Left renal pelvis (tissue), 4 donors: ENCODE measurements around the gene ARMH1. TPM values are rescaled to one million over a fixed set of nuclear protein-coding genes. Genes with fewer than 3 reads are reported as not detected.

Source experiments
- DNase-seq, 4 donors: peaks; one replicate each; pipeline ENCODE4 v3.0.0-alpha.2; 2013; ENCODE audit warnings: low read depth in 4 of 4, low spot score in 3 of 4
- polyA plus RNA-seq, 4 donors: library from polyadenylated mRNA; unstranded; fragments of 120-200 nt; gene quantifications; one replicate each; pipeline ENCODE4 v1.2.1, GENCODE V29; 2013; ENCODE audit not compliant: insufficient read length in 4 of 4

The ARMH1 gene
- polyA plus RNA-seq, 4 donors, result 1.5 to 9.6 (median 7.1) TPM

DNA sequence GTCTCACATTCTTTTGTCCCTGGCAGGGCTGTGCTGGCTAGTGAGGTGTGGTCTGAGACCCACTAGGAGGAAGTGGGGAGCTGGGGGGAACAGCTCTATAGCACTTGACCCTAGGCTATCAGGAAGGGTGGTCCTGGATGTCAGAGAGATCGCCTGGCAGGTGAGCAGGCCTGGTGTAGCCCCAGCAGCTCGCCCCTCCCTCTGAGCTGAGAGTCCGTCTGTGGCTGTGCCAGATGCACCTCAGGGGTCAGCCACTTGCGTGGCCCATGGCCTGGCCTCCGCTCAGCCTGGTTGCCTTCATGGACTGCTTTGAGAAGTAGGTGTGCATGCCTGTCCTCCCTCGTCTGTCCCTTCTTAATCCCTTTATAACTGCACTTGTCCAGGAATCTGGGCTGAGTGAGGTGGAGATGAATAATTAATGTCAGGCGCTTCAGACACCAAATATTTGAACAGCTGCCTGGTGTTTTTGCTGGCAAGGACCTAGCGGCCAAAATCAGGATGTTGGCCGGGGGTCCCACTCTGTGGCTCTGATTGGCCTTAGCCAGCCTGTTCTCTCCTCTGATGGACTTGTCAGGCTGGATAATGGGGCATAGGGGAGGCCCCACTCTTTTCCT is 30.7 kb upstream of the ARMH1 start:
- DNase-seq, result no peak

- no peak for DNase-seq
Measured at GRCh38 chr1:44644806-44645205, 29.7 kb upstream of the ARMH1 start.

- no peak for DNase-seq
Measured at GRCh38 chr1:44645476-44646244, 28.9 kb upstream of the ARMH1 start.

GRCh38 chr1:44646261-44647110 is 28.0 kb upstream of the ARMH1 start:
- DNase-seq, result no peak

DNA sequence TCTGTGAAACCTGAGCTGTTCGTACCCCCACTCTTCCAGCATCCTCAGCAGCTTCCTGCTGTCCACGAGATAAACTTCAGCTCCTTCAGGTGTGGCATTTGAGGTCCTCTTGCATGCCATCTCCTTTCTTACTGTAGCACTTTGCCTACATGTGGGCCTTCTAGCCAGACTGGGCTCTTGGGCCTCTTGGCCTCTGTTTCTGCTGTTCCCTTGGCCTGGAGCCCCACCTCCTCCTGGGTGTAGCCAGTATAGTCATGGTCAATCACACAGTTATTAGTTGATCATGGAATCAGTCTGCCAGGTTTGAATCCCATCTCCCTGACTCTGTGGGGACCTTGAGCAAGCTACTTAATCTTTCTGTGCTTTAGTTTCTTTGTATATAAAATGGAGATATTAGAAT is 26.6 kb upstream of the ARMH1 start:
- no peak for DNase-seq

DNA sequence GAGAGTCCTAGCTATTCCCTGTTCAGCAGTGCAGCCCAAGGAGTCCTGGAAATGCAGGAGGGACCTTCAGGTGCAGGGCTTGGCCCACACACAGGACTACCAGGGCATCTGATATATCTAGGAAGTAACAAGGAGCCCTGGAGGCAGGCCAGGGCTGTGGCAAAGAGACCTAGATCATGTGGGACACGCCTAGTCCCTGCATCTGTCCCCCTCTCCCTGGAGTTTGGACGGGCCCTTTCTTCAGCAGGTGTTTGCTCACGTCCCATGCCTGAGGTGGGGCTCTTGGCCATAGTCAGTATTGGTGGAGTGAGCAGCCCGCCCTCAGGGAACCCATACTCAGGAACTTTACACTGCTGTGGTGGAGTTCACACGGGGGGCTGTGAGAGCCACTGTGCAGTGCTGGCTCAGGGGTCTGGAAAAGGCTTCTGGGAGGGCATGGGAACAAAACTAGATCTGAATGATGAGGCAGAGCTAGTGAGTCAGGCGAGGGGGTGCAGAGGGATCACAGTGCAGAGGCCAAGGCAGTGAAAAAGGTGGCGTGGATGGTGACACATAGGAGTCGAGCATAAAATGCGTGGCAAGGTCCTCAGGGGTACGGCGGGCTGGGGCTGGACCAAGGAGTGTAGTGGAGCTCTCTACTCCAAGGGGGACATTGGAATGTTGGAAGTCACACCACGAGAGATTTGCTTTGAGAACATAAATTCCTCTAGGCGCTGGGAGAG is 25.8 kb upstream of the ARMH1 start:
- DNase-seq, result no peak

DNA sequence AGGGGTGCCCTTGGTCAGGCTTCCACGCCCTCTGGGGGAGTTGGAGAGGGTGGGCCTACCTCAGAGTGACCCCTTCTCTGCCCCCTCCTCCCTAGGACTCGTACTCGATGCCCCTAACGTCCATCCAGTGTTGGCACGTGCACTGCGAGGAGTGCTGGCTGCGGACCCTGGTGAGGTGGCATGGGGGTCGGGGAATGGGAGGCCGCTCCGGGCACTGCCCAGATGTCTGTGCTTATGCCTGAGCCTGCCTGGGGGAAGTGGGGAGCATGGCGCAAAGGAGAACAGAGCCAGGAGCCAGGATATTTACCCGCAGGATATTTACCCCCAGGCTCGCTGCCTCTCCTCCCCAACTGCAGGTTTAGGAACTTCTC is 24.7 kb upstream of the ARMH1 start:
- DNase-seq, result no peak

DNA sequence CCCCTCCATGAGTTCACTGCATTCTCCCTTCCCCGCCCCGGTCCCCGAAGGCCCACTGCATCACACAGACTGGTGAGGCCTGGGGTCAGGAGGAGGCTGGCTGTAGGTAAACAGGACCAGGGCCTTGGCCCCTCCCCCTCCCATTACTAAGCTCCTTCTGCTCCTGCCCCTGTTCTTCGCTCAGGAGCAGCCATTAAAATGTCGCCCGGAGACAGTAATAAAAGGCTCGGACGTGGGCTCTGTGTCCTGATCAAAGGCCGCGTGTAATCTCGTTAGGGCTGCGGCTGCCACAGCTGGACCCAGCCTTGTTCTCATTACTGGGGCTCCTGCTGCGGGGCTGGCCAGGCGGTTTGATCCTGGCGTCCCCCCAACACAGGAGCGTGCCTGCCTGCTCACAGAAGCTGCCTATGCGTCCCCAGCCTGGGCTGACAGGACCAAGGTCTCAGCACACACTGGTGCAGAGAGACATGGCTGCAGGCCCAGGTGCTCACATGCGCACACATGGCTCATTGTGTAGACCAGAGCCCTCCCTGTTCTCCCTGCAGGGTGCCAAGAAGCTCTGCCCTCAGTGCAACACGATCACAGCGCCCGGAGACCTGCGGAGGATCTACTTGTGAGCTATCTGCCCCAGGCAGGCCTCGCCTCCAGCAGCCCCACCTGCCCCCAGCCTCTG is 24.2 kb upstream of the ARMH1 start:
- DNase-seq, result no peak

DNA sequence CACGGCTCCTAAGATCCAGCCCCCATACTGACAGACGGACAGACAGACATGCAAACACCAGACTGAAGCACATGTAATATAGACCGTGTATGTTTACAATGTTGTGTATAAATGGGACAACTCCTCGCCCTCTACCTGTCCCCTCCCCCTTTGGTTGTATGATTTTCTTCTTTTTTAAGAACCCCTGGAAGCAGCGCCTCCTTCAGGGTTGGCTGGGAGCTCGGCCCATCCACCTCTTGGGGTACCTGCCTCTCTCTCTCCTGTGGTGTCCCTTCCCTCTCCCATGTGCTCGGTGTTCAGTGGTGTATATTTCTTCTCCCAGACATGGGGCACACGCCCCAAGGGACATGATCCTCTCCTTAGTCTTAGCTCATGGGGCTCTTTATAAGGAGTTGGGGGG is 23.4 kb upstream of the ARMH1 start:
- no peak for DNase-seq

GRCh38 chr1:44652445-44653106 is 21.9 kb upstream of the ARMH1 start:
- DNase-seq, result no peak

- no peak for DNase-seq
Measured at GRCh38 chr1:44653107-44653964, 21.2 kb upstream of the ARMH1 start.

DNA sequence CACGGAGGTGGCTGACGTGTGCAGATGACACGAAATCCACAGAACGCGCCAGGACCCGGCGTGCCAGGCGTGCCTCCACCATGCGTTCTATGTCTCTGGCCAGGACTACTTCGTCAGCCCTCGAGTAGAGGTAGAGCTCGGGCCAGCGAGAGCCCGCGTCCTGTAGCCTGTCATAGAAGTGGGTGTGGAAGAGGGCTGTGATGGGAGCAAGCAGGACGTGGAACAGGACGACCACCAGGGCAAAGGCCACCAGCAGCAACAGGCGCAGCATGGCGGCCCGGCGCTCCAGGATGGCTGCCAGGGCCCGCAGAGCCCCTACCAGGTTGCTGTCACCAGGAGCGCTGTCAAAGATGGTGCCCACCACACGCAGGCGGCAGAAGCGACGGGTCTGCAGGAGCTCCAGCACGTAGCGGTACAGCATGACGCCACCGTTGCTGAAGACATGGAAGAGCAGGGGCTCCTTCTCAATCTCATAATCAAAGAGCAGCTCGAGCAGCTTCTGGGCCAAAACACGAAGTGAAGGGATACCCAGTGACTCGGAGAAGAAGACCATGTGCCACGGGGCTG is 19.8 kb upstream of the ARMH1 start:
- DNase-seq, result no peak

- DNase-seq, result no peak
Measured at GRCh38 chr1:44655609-44656008, 18.9 kb upstream of the ARMH1 start.

DNA sequence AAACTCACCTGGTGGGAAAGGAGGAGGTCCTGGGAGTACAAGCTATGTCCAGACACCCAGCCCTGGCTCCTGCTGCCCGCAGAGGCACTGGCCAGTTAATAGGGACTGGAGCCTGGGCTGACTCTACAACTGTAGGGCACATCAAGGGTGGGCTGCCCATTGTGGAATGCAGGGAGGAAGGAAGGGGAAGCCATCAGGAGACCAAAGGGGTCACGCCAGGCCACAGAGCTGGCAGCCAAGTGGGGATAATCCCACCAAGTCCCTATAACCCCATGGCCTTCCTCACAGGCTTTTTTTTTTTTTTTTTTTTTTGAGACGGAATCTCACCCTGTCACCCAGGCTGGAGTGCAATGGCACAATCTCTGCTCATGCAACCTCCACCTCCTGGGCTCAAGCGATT is 14.9 kb upstream of the ARMH1 start:
- DNase-seq, result no peak

DNA sequence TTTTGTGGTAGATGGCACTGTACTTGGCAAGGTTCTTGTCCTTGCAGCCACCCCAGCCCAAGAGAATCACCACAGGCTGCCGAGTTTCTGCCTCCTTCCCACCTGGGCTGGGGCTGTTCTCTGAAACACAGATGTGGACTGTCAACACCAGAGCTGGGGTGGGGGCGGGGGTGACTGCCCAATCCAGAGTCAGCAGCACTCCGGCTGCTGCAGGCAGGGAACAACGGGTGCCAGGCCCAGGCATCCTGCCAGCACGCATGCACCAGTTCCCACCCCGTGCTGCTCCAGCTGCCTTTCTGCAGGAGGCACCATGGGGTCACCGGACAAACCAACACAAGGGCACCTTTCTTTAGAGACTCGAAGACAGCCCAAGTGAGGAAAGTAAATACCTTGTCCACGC is 14.3 kb upstream of the ARMH1 start:
- DNase-seq, result no peak

GRCh38 chr1:44661781-44662682 is 12.5 kb upstream of the ARMH1 start:
- DNase-seq, result peak in 2 of 4 donors; percentile 29 to 42

- DNase-seq, result no peak
Measured at GRCh38 chr1:44662683-44663030, 11.9 kb upstream of the ARMH1 start.

DNA sequence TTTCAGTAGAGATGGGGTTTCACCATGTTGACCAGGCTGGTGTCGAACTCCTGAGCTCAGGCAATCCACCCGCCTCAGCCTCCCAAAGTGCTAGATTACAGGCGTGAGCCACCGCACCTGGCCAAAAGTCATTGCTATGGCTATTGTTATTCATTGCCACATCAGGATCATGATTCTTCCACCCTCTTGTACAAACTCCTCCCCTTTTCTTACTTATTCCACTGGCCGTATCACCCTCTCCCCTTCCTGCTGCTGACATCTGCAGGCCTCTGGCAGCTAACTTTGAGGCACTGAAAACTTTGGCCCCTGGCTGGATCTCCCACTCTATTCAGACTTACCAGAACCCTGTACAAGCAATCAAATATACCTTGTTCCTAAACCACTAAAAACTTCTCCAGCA is 11.1 kb upstream of the ARMH1 start:
- no peak for DNase-seq
